ENCODE data around the gene GSTM4. TPM values are rescaled to one million over a fixed set of nuclear protein-coding genes. Genes with fewer than 3 reads are reported as not detected.
A peak's percentile ranks its signal among the peaks of the same experiment; 100 is the strongest.

The GSTM4 gene
- total and polyA plus RNA-seq, 9 of the 15 experiments (the other 6 are each of a cell fraction or from before 2014, with no cell fraction given), result 18.8 to 53.4 (median 38.8) TPM

- peak; percentile 64; the same call in 1 of the 2 replicates for TF ChIP-seq ZBTB40 (IDR thresholded peaks at IDR 0.05)
- TF ChIP-seq ZBTB40 (CRISPR knock-in tag; IDR thresholded peaks at IDR 0.05), result no peak
- TF ChIP-seq TOE1 (IDR thresholded peaks at IDR 0.05; ENCODE audit: borderline replicate concordance), result no peak
- no peak for TF ChIP-seq TOE1 (CRISPR knock-in tag; IDR thresholded peaks at IDR 0.05; ENCODE audit: borderline replicate concordance, low read depth)
- no peak for TF ChIP-seq DNMT1 (IDR thresholded peaks at IDR 0.05)
- TF ChIP-seq SMARCA4 (IDR thresholded peaks at IDR 0.05), result no peak
- TF ChIP-seq FOS (IDR thresholded peaks at IDR 0.05; ENCODE audit: extremely low read depth, insufficient read length), result no peak
- peak; percentile 38; the same call in 1 of the 2 replicates for TF ChIP-seq EGR1 (conservative IDR thresholded peaks at IDR 0.05)
- TF ChIP-seq NR1H2 (CRISPR knock-in tag; IDR thresholded peaks at IDR 0.05), result no peak
- peak; percentile 40; the same call in 1 of the 2 replicates for TF ChIP-seq ZBTB7A (IDR thresholded peaks at IDR 0.05; ENCODE audit: borderline replicate concordance, control insufficient read depth, low read depth, low read length)
- peak; percentile 47; the same call in 1 of the 2 replicates for TF ChIP-seq MYC (IDR thresholded peaks at IDR 0.05; ENCODE audit: low read depth, low read length)
- no peak for TF ChIP-seq MYC (CRISPR knock-in tag; IDR thresholded peaks at IDR 0.05; ENCODE audit: borderline replicate concordance, low read depth)
- TF ChIP-seq ZNF224 (CRISPR knock-in tag; IDR thresholded peaks at IDR 0.05), result no peak
- TF ChIP-seq KAT7 (CRISPR knock-in tag; IDR thresholded peaks at IDR 0.05; ENCODE audit: borderline replicate concordance), result no peak
- no peak for TF ChIP-seq PML (IDR thresholded peaks at IDR 0.05; ENCODE audit: low read length)
- TF ChIP-seq RCOR1 (IDR thresholded peaks at IDR 0.05; ENCODE audit: borderline replicate concordance in 1 of 2, low read depth in 2 of 2, low read length in 2 of 2), result peak; percentile 24 to 92; a peak in 3 of 4 replicates
- no peak for TF ChIP-seq ERF (CRISPR knock-in tag; IDR thresholded peaks at IDR 0.05)
- no peak for TF ChIP-seq ZNF133 (CRISPR knock-in tag; IDR thresholded peaks at IDR 0.05)
- peak; percentile 79 to 88; a peak in 2 of 4 replicates for TF ChIP-seq SIN3A (IDR thresholded peaks at IDR 0.05; ENCODE audit: borderline replicate concordance in 2 of 2, control insufficient read depth in 1 of 2, low read depth in 2 of 2, low read length in 2 of 2)
- peak; percentile 67 for TF ChIP-seq RBFOX2 (IDR thresholded peaks at IDR 0.05; ENCODE audit: low read depth, low read length)
- no peak for TF ChIP-seq MYBL2 (IDR thresholded peaks at IDR 0.05; ENCODE audit: low read depth)
- no peak for TF ChIP-seq MYBL2 (CRISPR knock-in tag; IDR thresholded peaks at IDR 0.05; ENCODE audit: borderline replicate concordance)
- no peak for TF ChIP-seq KLF16 (IDR thresholded peaks at IDR 0.05)
These were observed 35.0 kb upstream of the GSTM4 start (continued) for GRCh38 chr1:109620841-109621286.

Measured in K562 (cell line).